Keratinocyte (primary cell): ENCODE results near the gene DAPK2.

Experiments
- CTCF ChIP-seq, 3 experiments: IDR thresholded peaks in 1 of 3; conservative IDR thresholded peaks in 1 of 3; optimal IDR thresholded peaks in 1 of 3; 2 replicates in 2 of 3; 3 replicates in 1 of 3; pipeline versions ENCODE3 to v1.5.1; 2011; ENCODE audit warnings: low read length in 3 of 3, mild to moderate bottlenecking in 3 of 3, moderate library complexity in 2 of 3, control low read depth in 1 of 3, inconsistent platforms in 1 of 3; ENCODE audit not compliant: insufficient read depth in 2 of 3; ENCODE audit errors: extremely low read depth in 1 of 3
- EZH2 ChIP-seq: IDR thresholded peaks from one replicate; pipeline ENCODE4 v1.6.1; 2012; ENCODE audit warnings: inconsistent platforms, mild to moderate bottlenecking, low read length, moderate library complexity

GRCh38 chr15:63861946-63862517 is 184.3 kb downstream of the DAPK2 start:
- no peak for TF ChIP-seq CTCF (optimal IDR thresholded peaks at IDR 0.05 in 1 of 3, IDR thresholded peaks at IDR 0.05 in 1 of 3, conservative IDR thresholded peaks at IDR 0.05 in 1 of 3; ENCODE audit: extremely low read depth in 1 of 3, insufficient read depth in 2 of 3, low read length in 3 of 3)
- TF ChIP-seq EZH2 = no peak
